Liver (tissue), 9 donors: ENCODE results near the gene TXNRD2. TPM values are rescaled to one million over a fixed set of nuclear protein-coding genes. Genes with fewer than 3 reads are reported as not detected.
"Not testable (repeated sequence)": the region's sequence is repeated elsewhere in the genome, so short reads cannot be mapped to it uniquely, and the experiment has no call there.

ENCODE experiments used
- DNase-seq: peaks from one replicate; pipeline ENCODE4 v3.0.0-alpha.2; 2017; ENCODE audit warnings: low spot score
- H3K27ac ChIP-seq, 2 donors: one replicate each; pipeline ENCODE4 v1.7.0; 2013; ENCODE audit warnings: inconsistent platforms in 2 of 2, low read length in 2 of 2, control low read depth in 1 of 2, low read depth in 1 of 2, mild to moderate bottlenecking in 1 of 2
- H3K27me3 ChIP-seq, 4 donors: one replicate each; pipeline versions ENCODE4 v1.6.1 to v1.7.0; 2013; ENCODE audit warnings: low read length in 3 of 4, inconsistent platforms in 1 of 4, mild to moderate bottlenecking in 1 of 4, moderate library complexity in 1 of 4; ENCODE audit not compliant: control insufficient read depth in 4 of 4, insufficient read depth in 4 of 4
- H3K36me3 ChIP-seq, 4 donors: one replicate each; pipeline versions ENCODE4 v1.6.1 to v1.7.0; 2013; ENCODE audit warnings: low read length in 3 of 4, mild to moderate bottlenecking in 3 of 4, low read depth in 1 of 4, moderate library complexity in 1 of 4; ENCODE audit not compliant: control insufficient read depth in 4 of 4, insufficient read depth in 3 of 4
- H3K4me1 ChIP-seq, 4 donors: one replicate each; pipeline versions ENCODE4 v1.6.1 to v1.7.0; 2013; ENCODE audit warnings: low read length in 3 of 4, mild to moderate bottlenecking in 3 of 4, moderate library complexity in 1 of 4; ENCODE audit not compliant: control insufficient read depth in 4 of 4, insufficient read depth in 4 of 4
- H3K4me3 ChIP-seq, 3 donors: one replicate each; pipeline versions ENCODE4 v1.6.1 to v1.7.0; 2013; ENCODE audit warnings: low read length in 3 of 3, control low read depth in 1 of 3, low read depth in 1 of 3, mild to moderate bottlenecking in 1 of 3
- H3K9ac ChIP-seq, 2 donors: one replicate each; pipeline ENCODE4 v1.7.0; 2013; ENCODE audit warnings: low read length in 2 of 2, mild to moderate bottlenecking in 2 of 2, moderate library complexity in 2 of 2, control low read depth in 1 of 2, low read depth in 1 of 2
- H3K9me3 ChIP-seq, 4 donors: one replicate each; pipeline versions ENCODE4 v1.6.1 to v1.7.0; 2013; ENCODE audit warnings: low read length in 3 of 4; ENCODE audit not compliant: control insufficient read depth in 4 of 4
- EGR1 ChIP-seq, 2 donors: IDR thresholded peaks; 2 replicates each; pipeline ENCODE4 v1.6.1; 2016 to 2018; ENCODE audit warnings: antibody characterized with exemption in 2 of 2, low read depth in 2 of 2
- FOXA2 ChIP-seq: IDR thresholded peaks from 2 replicates; pipeline ENCODE4 v1.6.1; 2016; ENCODE audit warnings: antibody characterized with exemption
- GABPA ChIP-seq, 2 donors: IDR thresholded peaks in 1 of 2; conservative IDR thresholded peaks in 1 of 2; 2 replicates each; pipeline ENCODE4 v1.6.1; 2016; ENCODE audit warnings: antibody characterized with exemption in 2 of 2, mild to moderate bottlenecking in 1 of 2, moderate library complexity in 1 of 2
- HNF4A ChIP-seq, 2 donors: conservative IDR thresholded peaks; 2 replicates each; pipeline ENCODE4 v1.6.1; 2016; ENCODE audit warnings: antibody characterized with exemption in 2 of 2, mild to moderate bottlenecking in 2 of 2
- HNF4G ChIP-seq: IDR thresholded peaks from 2 replicates; pipeline ENCODE4 v1.6.1; 2016; ENCODE audit warnings: antibody characterized with exemption
- NR2F2 ChIP-seq: IDR thresholded peaks from 2 replicates; pipeline ENCODE4 v1.6.1; 2016; ENCODE audit warnings: antibody characterized with exemption
- RAD21 ChIP-seq, 2 donors: IDR thresholded peaks; 2 replicates each; pipeline ENCODE4 v1.6.1; 2016; ENCODE audit warnings: antibody characterized with exemption in 2 of 2, mild to moderate bottlenecking in 2 of 2
- RXRA ChIP-seq, 2 donors: IDR thresholded peaks; 2 replicates each; pipeline ENCODE4 v1.6.1; 2017 to 2018; ENCODE audit warnings: antibody characterized with exemption in 2 of 2, mild to moderate bottlenecking in 1 of 2
- SP1 ChIP-seq: IDR thresholded peaks from 2 replicates; pipeline ENCODE4 v1.6.1; 2018; ENCODE audit warnings: antibody characterized with exemption, mild to moderate bottlenecking
- TAF1 ChIP-seq: conservative IDR thresholded peaks from 2 replicates; pipeline ENCODE4 v1.6.1; 2016; ENCODE audit warnings: antibody characterized with exemption, mild to moderate bottlenecking
- YY1 ChIP-seq: IDR thresholded peaks from 2 replicates; pipeline ENCODE4 v1.6.1; 2016; ENCODE audit warnings: antibody characterized with exemption, mild to moderate bottlenecking
- WGBS: extraction: QIAGEN DNeasy Blood & Tissue Kit; methylation state at CpG from one replicate; pipeline ENCODE4 v1.1.7; 2013; 5-methylcytosine and 5-hydroxymethylcytosine counted together
- polyA plus RNA-seq, 2 donors: library from polyadenylated mRNA; stranded (reverse) in 1 of 2; unstranded in 1 of 2; fragments of 200-250 nt in 1 of 2; fragments of >200 nt in 1 of 2; fragmentation: Nextera tagmentation in 1 of 2; extraction: Ambion mirVana in 1 of 2; gene quantifications; one replicate each; pipeline versions ENCODE4 v1.2.1 to v1.2.3, GENCODE V29; 2013 to 2015
- total RNA-seq, 2 donors: library from RNA; depleted of rRNA; stranded (reverse); fragments of >200 nt; gene quantifications; one replicate each; pipeline ENCODE4 v1.2.3, GENCODE V29; 2014
- TF ChIP-seq, protein P1 (sequence below): IDR thresholded peaks from 2 replicates; pipeline ENCODE4 v1.6.1; 2016; ENCODE audit warnings: antibody characterized with exemption
- TF ChIP-seq, protein P2 (sequence below): IDR thresholded peaks from 2 replicates; pipeline ENCODE4 v1.6.1; 2016; ENCODE audit warnings: antibody characterized with exemption
- TF ChIP-seq, protein P3 (sequence below): IDR thresholded peaks from 2 replicates; pipeline ENCODE4 v1.6.1; 2016; ENCODE audit warnings: antibody characterized with exemption
- donor health status: healthy.
- donor health status: healthy.
- donor health status: healthy.
- donor health status: healthy.
- donor health status: healthy.

TXNRD2 gene
- total and polyA plus RNA-seq, 4 donors, result 22.2 to 41.3 (median 33.6) TPM

DNA sequence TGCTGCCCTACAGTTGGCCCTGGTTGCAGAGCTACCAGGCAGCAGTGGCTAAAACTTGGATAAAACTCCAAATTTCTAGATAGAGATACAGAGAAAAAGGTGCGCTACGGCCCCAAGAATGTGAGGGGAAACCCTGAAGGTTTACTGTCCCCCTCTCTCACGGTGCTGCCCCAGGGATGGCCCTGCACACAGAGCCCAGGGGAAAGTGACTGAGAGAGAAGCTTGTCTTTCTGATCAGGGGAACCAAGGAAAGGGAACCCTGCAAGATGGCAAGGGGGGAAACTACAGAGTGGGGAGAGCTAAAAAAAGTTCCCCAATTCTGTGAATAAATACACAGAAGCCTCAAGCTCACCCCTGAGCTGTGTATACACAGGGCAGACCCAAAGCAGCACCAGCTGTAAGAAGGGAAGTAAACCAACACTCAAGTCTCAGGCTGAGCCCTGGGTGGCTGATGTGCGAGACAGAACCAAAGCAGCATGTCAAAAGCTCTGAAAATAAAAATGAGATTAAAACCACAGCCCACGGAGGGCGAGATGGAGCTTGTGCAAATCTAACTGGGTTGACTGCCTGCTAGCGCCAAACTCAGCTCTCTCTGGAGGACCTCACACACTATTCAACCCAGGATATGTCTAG lies 109.0 kb downstream of the TXNRD2 start:
- H3K4me3 ChIP-seq, result no peak overlapping the region
- H3K27ac ChIP-seq, result no peak overlapping the region
- DNase-seq, result no peak
- no peaks in the 10 kb centered on the region for H3K9me3 ChIP-seq
- H3K9ac ChIP-seq, result no peak overlapping the region
- H3K27me3 ChIP-seq, result no peaks in the 10 kb centered on the region
- no peaks in the 10 kb centered on the region for H3K36me3 ChIP-seq
- 88% methylated on average over 7 of the region's 7 CpGs for WGBS
- no peaks in the 10 kb centered on the region for H3K4me1 ChIP-seq
- TF ChIP-seq GABPA (IDR thresholded peaks at IDR 0.05 in 1 of 2, conservative IDR thresholded peaks at IDR 0.05 in 1 of 2), result no peak
- TF ChIP-seq, protein P1, sequence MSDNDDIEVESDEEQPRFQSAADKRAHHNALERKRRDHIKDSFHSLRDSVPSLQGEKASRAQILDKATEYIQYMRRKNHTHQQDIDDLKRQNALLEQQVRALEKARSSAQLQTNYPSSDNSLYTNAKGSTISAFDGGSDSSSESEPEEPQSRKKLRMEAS, result no peak
- no peak for TF ChIP-seq HNF4A (conservative IDR thresholded peaks at IDR 0.05)
- no peak for TF ChIP-seq TAF1
- TF ChIP-seq FOXA2, result no peak

DNA sequence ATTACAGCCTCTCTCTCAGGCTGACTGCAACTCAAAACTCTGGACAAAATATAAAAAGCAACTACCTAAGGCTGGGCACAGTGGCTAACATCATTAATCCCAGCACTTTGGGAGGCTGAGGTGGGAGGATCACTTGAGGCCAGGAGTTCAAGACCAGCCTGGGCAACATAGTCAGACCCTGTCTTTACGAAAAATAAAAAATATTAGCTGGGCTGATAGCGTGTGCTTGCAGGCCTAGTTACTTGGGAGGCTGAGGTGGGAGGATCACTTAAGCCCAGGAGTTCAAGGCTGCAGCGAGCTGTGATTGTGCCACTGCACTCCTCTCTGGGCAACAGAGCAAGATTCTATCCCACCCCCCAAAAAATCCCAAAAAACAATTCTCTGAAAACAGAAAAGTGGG lies 109.6 kb downstream of the TXNRD2 start:
- not testable (repeated sequence) for H3K27ac ChIP-seq, H3K4me3 ChIP-seq, H3K27me3 ChIP-seq, DNase-seq, H3K9ac ChIP-seq, H3K4me1 ChIP-seq, H3K36me3 ChIP-seq, H3K9me3 ChIP-seq
- 96% methylated on average over 3 of the region's 3 CpGs for WGBS

DNA sequence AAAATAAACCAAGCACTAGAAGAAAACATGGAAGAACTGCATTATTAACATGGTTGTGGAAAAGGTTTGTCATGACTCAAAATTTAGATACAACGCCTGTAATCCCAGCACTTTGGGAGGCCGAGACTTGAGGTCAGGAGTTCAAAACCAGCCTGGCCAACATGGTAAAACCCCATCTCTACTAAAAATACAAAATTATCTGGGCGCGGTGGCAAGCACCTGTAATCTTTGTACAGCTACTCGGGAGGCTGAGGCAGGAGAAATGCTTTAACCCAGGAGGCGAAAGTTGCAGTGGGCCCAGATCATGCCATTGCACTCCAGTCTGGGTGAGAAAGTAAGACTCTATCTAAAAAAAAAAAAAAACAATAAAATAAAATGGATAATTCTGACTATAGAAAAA lies 110.6 kb downstream of the TXNRD2 start:
- Histone ChIP-seq H3K4me3 (no peak overlapping the region), H3K9me3 (no peaks in the 10 kb centered on the region), H3K9ac (no peak overlapping the region), H3K27ac (no peak overlapping the region), H3K27me3 (no peaks in the 10 kb centered on the region), H3K4me1 (peaks cover 0 to 14% (median 8%) of the 10 kb centered on the region in 4 donors), H3K36me3 (no peaks in the 10 kb centered on the region)
- no peak for TF ChIP-seq SP1
- TF ChIP-seq, protein P2, sequence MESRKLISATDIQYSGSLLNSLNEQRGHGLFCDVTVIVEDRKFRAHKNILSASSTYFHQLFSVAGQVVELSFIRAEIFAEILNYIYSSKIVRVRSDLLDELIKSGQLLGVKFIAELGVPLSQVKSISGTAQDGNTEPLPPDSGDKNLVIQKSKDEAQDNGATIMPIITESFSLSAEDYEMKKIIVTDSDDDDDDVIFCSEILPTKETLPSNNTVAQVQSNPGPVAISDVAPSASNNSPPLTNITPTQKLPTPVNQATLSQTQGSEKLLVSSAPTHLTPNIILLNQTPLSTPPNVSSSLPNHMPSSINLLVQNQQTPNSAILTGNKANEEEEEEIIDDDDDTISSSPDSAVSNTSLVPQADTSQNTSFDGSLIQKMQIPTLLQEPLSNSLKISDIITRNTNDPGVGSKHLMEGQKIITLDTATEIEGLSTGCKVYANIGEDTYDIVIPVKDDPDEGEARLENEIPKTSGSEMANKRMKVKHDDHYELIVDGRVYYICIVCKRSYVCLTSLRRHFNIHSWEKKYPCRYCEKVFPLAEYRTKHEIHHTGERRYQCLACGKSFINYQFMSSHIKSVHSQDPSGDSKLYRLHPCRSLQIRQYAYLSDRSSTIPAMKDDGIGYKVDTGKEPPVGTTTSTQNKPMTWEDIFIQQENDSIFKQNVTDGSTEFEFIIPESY, result no peak
- no peak for TF ChIP-seq YY1
- TF ChIP-seq, protein P1, result no peak
- TF ChIP-seq, protein P3, sequence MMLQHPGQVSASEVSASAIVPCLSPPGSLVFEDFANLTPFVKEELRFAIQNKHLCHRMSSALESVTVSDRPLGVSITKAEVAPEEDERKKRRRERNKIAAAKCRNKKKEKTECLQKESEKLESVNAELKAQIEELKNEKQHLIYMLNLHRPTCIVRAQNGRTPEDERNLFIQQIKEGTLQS, result no peak
- TF ChIP-seq RAD21 (IDR thresholded peaks at IDR 0.05), result no peak
- TF ChIP-seq HNF4A (conservative IDR thresholded peaks at IDR 0.05), result no peak
- TF ChIP-seq GABPA (IDR thresholded peaks at IDR 0.05 in 1 of 2, conservative IDR thresholded peaks at IDR 0.05 in 1 of 2), result no peak
- no peak for TF ChIP-seq EGR1 (IDR thresholded peaks at IDR 0.05; ENCODE audit: low read depth in 2 of 2)
- TF ChIP-seq HNF4G, result no peak
- no peak for TF ChIP-seq FOXA2
- TF ChIP-seq NR2F2, result no peak
- TF ChIP-seq RXRA (IDR thresholded peaks at IDR 0.05), result no peak
- WGBS, result 98% methylated on average over 6 of the region's 6 CpGs
- DNase-seq, result no peak
